Activated T-cell treated with anti-CD3 and anti-CD28 coated beads for 1 hour (primary cell): ENCODE results near the gene PKP1.

Source experiments
- DNase-seq: peaks from one replicate; pipeline ENCODE4 v3.0.0-alpha.2; 2020; ENCODE audit warnings: low read depth

PKP1 gene

GRCh38 chr1:201371276-201371675 lies 88.0 kb downstream of the PKP1 start:
- no peak for DNase-seq

- no peak for DNase-seq
Observed at GRCh38 chr1:201371792-201372191, 88.5 kb downstream of the PKP1 start.

GRCh38 chr1:201374364-201374763 lies 91.1 kb downstream of the PKP1 start:
- no peak for DNase-seq

DNA sequence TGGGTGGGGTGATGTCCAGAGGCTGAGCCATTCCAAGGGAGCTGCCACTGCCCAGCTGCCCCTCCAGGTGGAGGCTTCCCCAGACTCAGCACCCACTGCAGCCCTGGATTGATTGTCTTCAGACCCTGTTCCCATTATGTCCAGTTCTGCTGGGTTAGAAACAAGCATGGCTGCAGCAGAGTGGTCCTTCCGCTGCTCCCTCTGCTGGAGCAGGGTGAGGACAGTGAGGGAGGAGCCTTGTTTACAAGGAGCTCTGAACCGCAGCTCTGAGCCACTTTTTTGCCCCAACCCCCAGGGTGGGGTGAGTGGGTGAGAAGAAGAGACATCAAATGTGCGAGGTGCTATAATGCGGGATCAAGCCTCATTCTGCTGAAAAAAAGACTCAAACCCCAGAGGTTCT lies 91.9 kb downstream of the PKP1 start:
- no peak for DNase-seq

DNA sequence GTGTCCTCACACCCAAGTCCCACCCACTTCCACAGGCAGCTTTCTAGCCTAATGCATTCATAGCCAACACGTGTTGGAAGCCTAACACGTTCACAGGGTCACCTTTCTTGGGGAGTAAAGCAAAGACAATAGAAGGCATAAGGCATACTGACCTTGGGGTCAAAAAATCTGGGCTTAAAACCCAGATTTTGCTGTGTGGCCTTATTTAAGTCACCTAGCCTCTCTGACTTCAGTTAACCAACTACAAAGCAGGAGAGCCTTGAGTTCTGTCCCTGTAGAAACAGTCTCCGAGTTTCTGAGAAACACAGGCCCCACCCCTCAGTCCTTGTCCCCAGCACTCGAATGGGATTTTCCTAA lies 92.8 kb downstream of the PKP1 start:
- DNase-seq = no peak

- DNase-seq = no peak
Observed at GRCh38 chr1:201376464-201377374, 93.4 kb downstream of the PKP1 start.

DNA sequence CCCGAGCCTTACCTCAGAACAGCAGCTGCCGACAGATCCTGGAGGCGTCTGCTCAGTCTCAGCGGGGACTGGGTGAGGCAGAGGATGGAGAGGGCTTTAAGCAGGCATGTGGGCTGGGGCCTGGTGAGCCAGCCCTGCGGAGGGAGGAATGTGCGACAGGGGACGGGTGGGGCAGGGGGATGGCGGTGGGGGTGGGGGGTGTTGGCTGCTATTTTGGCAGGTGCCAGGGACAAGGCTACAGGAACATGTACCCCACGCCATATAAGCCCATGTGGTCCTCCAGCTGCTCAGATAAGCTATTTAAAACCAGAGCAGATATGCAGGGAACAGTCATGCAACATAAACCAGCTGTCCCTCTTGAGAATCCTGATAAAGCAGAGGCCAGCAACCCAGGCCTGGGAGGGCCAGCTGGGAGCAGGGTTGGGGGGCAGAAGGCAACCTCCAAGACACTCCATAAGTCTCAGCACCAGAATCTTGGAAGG lies 94.3 kb downstream of the PKP1 start, which contains the start of gene TNNT2:
Gene TNNT2 (minus strand): TSS at position 70 of the 482 bp plus-strand sequence. CDS start 4,426 bp downstream, outside the sequence.
- DNase-seq = no peak

- DNase-seq = no peak
Observed at GRCh38 chr1:201378804-201379203, 95.5 kb downstream of the PKP1 start.

GRCh38 chr1:201379733-201380242 lies 96.5 kb downstream of the PKP1 start:
- no peak for DNase-seq

DNA sequence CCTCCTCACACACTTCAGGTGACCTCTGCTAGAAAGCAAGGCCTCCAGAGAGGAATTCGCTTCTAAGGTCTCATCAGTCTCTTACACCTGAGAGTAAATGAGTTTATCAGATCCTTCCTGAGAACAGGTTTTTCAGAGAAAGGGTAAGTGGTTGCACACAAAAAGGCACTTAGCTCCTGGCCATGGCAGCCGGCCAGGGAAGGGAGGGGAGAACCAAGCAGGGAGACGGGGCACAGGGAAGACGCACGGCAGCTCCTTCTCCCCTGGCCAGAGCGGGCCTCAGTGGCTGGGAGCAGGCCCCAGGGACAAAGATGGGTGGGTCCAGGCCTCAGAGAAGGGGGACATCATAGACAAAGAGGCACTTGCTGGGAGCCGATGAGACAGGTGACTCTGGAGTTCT lies 97.8 kb downstream of the PKP1 start:
- no peak for DNase-seq
